ENCODE results near the gene SPRTN. TPM values are rescaled to one million over a fixed set of nuclear protein-coding genes. Genes with fewer than 3 reads are reported as not detected.

SPRTN gene
- total and polyA plus RNA-seq, 2 of the 8 experiments (the other 6 are each of a cell fraction or from before 2014, with no cell fraction given) = 6.6 to 15.1 TPM

GRCh38 chr1:231397886-231398671, 60.0 kb downstream of the SPRTN start (continued):
- no peak for TF ChIP-seq CTCF (IDR thresholded peaks at IDR 0.05; ENCODE audit: control extremely low read depth in 1 of 3, insufficient read depth in 1 of 3, low read depth in 1 of 3, low read length in 3 of 3)
- no peak for TF ChIP-seq NANOG (IDR thresholded peaks at IDR 0.05; ENCODE audit: insufficient read depth, low read depth, low read length, poor library complexity, severe bottlenecking)
- no peak for TF ChIP-seq EGR1 (IDR thresholded peaks at IDR 0.05; ENCODE audit: borderline replicate concordance, low read depth, low read length)
